HCT116 (cell line): ENCODE measurements around the gene TTYH2. TPM values are rescaled to one million over a fixed set of nuclear protein-coding genes. Genes with fewer than 3 reads are reported as not detected.

Experiments used
- ATAC-seq: fragments of 200-7000 bp; cut with Tn5 transposase; 2 replicates; pipeline ENCODE4 v1.9.1; 2020; ENCODE audit warnings: mild to moderate bottlenecking, moderate library complexity
- BruUV-seq: library from RNA; stranded (reverse); fragments of 400-500 nt; replicated peaks from 2 replicates; lab custom pipeline; 2021; lab: Mats Ljungman, UMichigan
- CTCF ChIA-PET: fragments of 300-600 bp; sonication (Branson Sonifier 250); formaldehyde crosslinking; loops from one replicate; lab custom pipeline; 2021; ENCODE audit warnings: antibody characterized with exemption; lab: Charles Lee
- POLR2A ChIA-PET: fragments of 300-600, 350-600 bp; sonication (Branson Sonifier 250); formaldehyde crosslinking; loops from one replicate; lab custom pipeline; 2021; ENCODE audit warnings: antibody characterized with exemption; lab: Charles Lee
- RAD21 ChIA-PET, 2 experiments: fragments of 300-600 bp; sonication (Branson Sonifier 250); formaldehyde crosslinking; loops; one replicate each; lab custom pipeline; 2023; ENCODE audit warnings: low total read pairs in 2 of 2; ENCODE audit not compliant: uncharacterized antibody in 2 of 2, unreplicated experiment in 2 of 2, low non-redundant PET in 1 of 2; lab: Charles Lee
- DNase-seq: peaks from one replicate; pipeline ENCODE4 v3.0.0-alpha.2; 2010; ENCODE audit warnings: low read depth, low spot score
- H2AFZ ChIP-seq: fragments of 200-600 bp; shearing (Covaris generic), sonication (generic); 2 replicates; pipeline ENCODE4 v1.6.1; 2017; ENCODE audit warnings: low read depth, mixed run types, mixed read lengths, antibody characterized with exemption, low read length; ENCODE audit not compliant: poor library complexity, severe bottlenecking
- H3K27ac ChIP-seq: 2 replicates; pipeline ENCODE4 v1.5.1; 2012; ENCODE audit warnings: low read depth, low read length
- H3K27me3 ChIP-seq: fragments of 200-600 bp; sonication (generic); 2 replicates; pipeline ENCODE4 v1.6.1; 2016; ENCODE audit warnings: mixed run types, low read length, mixed read lengths; ENCODE audit not compliant: insufficient read depth
- H3K36me3 ChIP-seq, 2 experiments: fragments of 200-500 bp in 1 of 2; fragments of 200-600 bp in 1 of 2; sonication (Bioruptor generic) in 1 of 2; sonication (generic) in 1 of 2; 2 replicates each; pipeline versions ENCODE4 v1.5.1 to v1.6.1; 2014 to 2016; ENCODE audit warnings: low read length in 2 of 2, inconsistent platforms in 1 of 2, mixed read lengths in 1 of 2, mixed run types in 1 of 2; ENCODE audit not compliant: insufficient read depth in 2 of 2, control insufficient read depth in 1 of 2
- H3K4me1 ChIP-seq, 2 experiments: fragments of 200-600 bp in 1 of 2; sonication (generic) in 1 of 2; 2 replicates each; pipeline versions ENCODE4 v1.5.1 to v1.6.1; 2012 to 2017; ENCODE audit warnings: low read length in 2 of 2, inconsistent platforms in 1 of 2, mild to moderate bottlenecking in 1 of 2, mixed read lengths in 1 of 2, mixed run types in 1 of 2, moderate library complexity in 1 of 2; ENCODE audit not compliant: insufficient read depth in 2 of 2, control insufficient read depth in 1 of 2
- H3K4me2 ChIP-seq: fragments of 200-600 bp; sonication (generic); 2 replicates; pipeline ENCODE4 v1.6.1; 2017; ENCODE audit warnings: mixed run types, low read length, mixed read lengths
- H3K4me3 ChIP-seq, 2 experiments: fragments of 200-600 bp in 1 of 2; sonication (generic) in 1 of 2; replicated peaks in 1 of 2; 2 replicates each; pipeline ENCODE4 v1.5.1; 2011 to 2016; ENCODE audit warnings: low read length in 2 of 2, control low read depth in 1 of 2, low read depth in 1 of 2, mild to moderate bottlenecking in 1 of 2, mixed read lengths in 1 of 2, mixed run types in 1 of 2
- H3K79me2 ChIP-seq: fragments of 200-600 bp; sonication (generic); 2 replicates; pipeline ENCODE4 v1.6.1; 2017; ENCODE audit warnings: mild to moderate bottlenecking, mixed run types, low read length, moderate library complexity, mixed read lengths; ENCODE audit not compliant: insufficient read depth
- H3K9ac ChIP-seq: fragments of 200-600 bp; sonication (generic); 2 replicates; pipeline ENCODE4 v1.6.1; 2016; ENCODE audit warnings: low read length, mixed read lengths
- H3K9me2 ChIP-seq: fragments of 200-600 bp; sonication (generic), shearing (Covaris generic); 2 replicates; pipeline ENCODE4 v1.6.1; 2017; ENCODE audit warnings: mixed run types, mild to moderate bottlenecking, moderate library complexity; ENCODE audit not compliant: insufficient read depth
- H3K9me3 ChIP-seq, 2 experiments: fragments of 200-500 bp in 1 of 2; fragments of 200-600 bp in 1 of 2; sonication (Bioruptor generic) in 1 of 2; sonication (generic) in 1 of 2; 2 replicates each; pipeline ENCODE4 v1.6.1; 2014 to 2017; ENCODE audit warnings: low read length in 2 of 2, mixed read lengths in 2 of 2, inconsistent platforms in 1 of 2, low read depth in 1 of 2, mild to moderate bottlenecking in 1 of 2, mixed run types in 1 of 2, moderate library complexity in 1 of 2; ENCODE audit not compliant: control insufficient read depth in 1 of 2, insufficient read depth in 1 of 2
- H4K20me1 ChIP-seq: fragments of 200-600 bp; sonication (generic), shearing (Covaris generic); 2 replicates; pipeline ENCODE4 v1.6.1; 2017; ENCODE audit warnings: mixed run types, mild to moderate bottlenecking, moderate library complexity; ENCODE audit not compliant: insufficient read depth
- ELF1 ChIP-seq: IDR thresholded peaks from 2 replicates; pipeline ENCODE4 v1.6.1; 2012; ENCODE audit warnings: low read depth, borderline replicate concordance
- EZH2 ChIP-seq: fragments of 200-600 bp; sonication (generic); IDR thresholded peaks from 2 replicates; pipeline ENCODE4 v1.6.1; 2017; ENCODE audit warnings: antibody characterized with exemption, mixed run types
- FOSL1 ChIP-seq: IDR thresholded peaks from 2 replicates; pipeline ENCODE4 v1.6.1; 2012; ENCODE audit warnings: low read depth
- REST ChIP-seq: IDR thresholded peaks from 2 replicates; pipeline ENCODE4 v1.6.1; 2012; ENCODE audit warnings: low read depth
- SIN3A ChIP-seq: IDR thresholded peaks from 2 replicates; pipeline ENCODE4 v1.6.1; 2012; ENCODE audit warnings: low read depth
- TCF7L2 ChIP-seq: IDR thresholded peaks from 2 replicates; pipeline ENCODE4 v1.7.0; 2011; ENCODE audit warnings: borderline replicate concordance, inconsistent platforms; ENCODE audit not compliant: insufficient read depth, insufficient read length; ENCODE audit errors: extremely low read depth
- ZBTB33 ChIP-seq: IDR thresholded peaks from 2 replicates; pipeline ENCODE4 v1.6.1; 2011; ENCODE audit warnings: mild to moderate bottlenecking, low read length, moderate library complexity; ENCODE audit not compliant: insufficient replicate concordance; ENCODE audit errors: extremely low read depth
- ZFX ChIP-seq: fragments of 450-650 bp; IDR thresholded peaks from 2 replicates; pipeline ENCODE4 v1.6.1; 2017
- intact Hi-C: fragments of 100-400 bp; cut with micrococcal nuclease; formaldehyde crosslinking; loops from 2 replicates; pipeline ENCODE4 v1.10.0; 2022
- total RNA-seq: library from RNA; stranded (reverse); gene quantifications from one replicate; pipeline ENCODE4 v1.2.1, GENCODE V29; 2021; ENCODE audit not compliant: unreplicated experiment

Gene TTYH2
- total RNA-seq, 1 experiment from 2014 or later, result 10.8 TPM

GRCh38 chr17:74227271-74228080 lies 14.1 kb downstream of the TTYH2 start:
- Histone ChIP-seq H4K20me1 (no peaks in the 10 kb centered on the region), H3K9ac (no peak overlapping the region), H3K79me2 (no peaks in the 10 kb centered on the region), H3K27ac (no peak overlapping the region), H3K36me3 (peaks cover 0 to 8% of the 10 kb centered on the region in 2 experiments; a peak in 1 of 4 replicates), H2AFZ (no peak overlapping the region), H3K9me2 (no peaks in the 10 kb centered on the region), H3K27me3 (no peaks in the 10 kb centered on the region), H3K4me2 (no peak overlapping the region), H3K4me1 (peaks cover 2 to 21% of the 10 kb centered on the region in 2 experiments; a peak in 3 of 4 replicates), H3K4me3 (no peak overlapping the region), H3K9me3 (no peaks in the 10 kb centered on the region)
- CTCF ChIA-PET, result no interaction called here
- intact Hi-C loops, result no loop called here
- POLR2A ChIA-PET, result no interaction called here
- no TSS peak for BruUV-seq
- TF ChIP-seq TCF7L2 (no peak), EZH2 (no peak), REST (no peak), ZFX (no peak), SIN3A (no peak), ZBTB33 (no peak), ELF1 (no peak), FOSL1 (no peak)
- DNase-seq (no peak), ATAC-seq (no peak)
- RAD21 ChIA-PET, result no interaction called here
